K562 (cell line): ENCODE data around the gene TMC6. TPM values are rescaled to one million over a fixed set of nuclear protein-coding genes. Genes with fewer than 3 reads are reported as not detected.

ENCODE experiments used
- ATAC-seq: fragments of 200-7000 bp; cut with Tn5 transposase; 3 replicates; pipeline ENCODE4 v1.9.1; 2020; ENCODE audit warnings: moderate library complexity
- BruUV-seq: library from RNA; stranded (reverse); fragments of 400-500 nt; replicated peaks from 2 replicates; lab custom pipeline; 2021; lab: Mats Ljungman, UMichigan
- CTCF ChIA-PET: fragments of 300-600 bp; formaldehyde crosslinking; extraction: SDS; loops from one replicate; lab custom pipeline; 2021; ENCODE audit warnings: low intra/inter-chr PET ratio; lab: Yijun Ruan, JAX
- POLR2A ChIA-PET: fragments of 300-600, 350-650 bp; sonication (Branson Sonifier 250); formaldehyde crosslinking; extraction: SDS; loops from one replicate; lab custom pipeline; 2021; ENCODE audit warnings: antibody characterized with exemption, inconsistent platforms; lab: Yijun Ruan, JAX
- DNase-seq, 4 experiments: peaks; one replicate each; pipeline versions ENCODE4 v3.0.0 to v3.0.0-alpha.2; 2011 to 2018; ENCODE audit warnings: low spot score in 3 of 4, mixed read lengths in 3 of 4; ENCODE audit errors: extremely low read depth in 1 of 4
- FAIRE-seq: peaks from 2 replicates; lab custom pipeline; 2011; peaks lifted over from hg19 to GRCh38; lab: Jason Lieb, UNC
- H2AFZ ChIP-seq: 2 replicates; pipeline ENCODE4 v1.6.0; 2011; ENCODE audit warnings: low read depth, low read length, control low read depth, inconsistent platforms
- H3K27ac ChIP-seq: fragments of 200-600 bp; 3 replicates; pipeline ENCODE4 v1.8.0; 2011; ENCODE audit warnings: low read depth, mild to moderate bottlenecking, control low read depth, inconsistent platforms, low read length, moderate library complexity, mixed read lengths; ENCODE audit errors: extremely low read depth
- H3K27me3 ChIP-seq, 2 experiments: fragments of 300-600 bp in 1 of 2; 2 replicates in 1 of 2; 3 replicates in 1 of 2; pipeline versions ENCODE4 v1.6.0 to v1.8.0; 2011; ENCODE audit warnings: inconsistent platforms in 2 of 2, low read length in 2 of 2, mild to moderate bottlenecking in 1 of 2, mixed read lengths in 1 of 2, moderate library complexity in 1 of 2; ENCODE audit not compliant: control insufficient read depth in 2 of 2, insufficient read depth in 2 of 2
- H3K36me3 ChIP-seq: fragments of 300-600 bp; 3 replicates; pipeline ENCODE4 v1.8.0; 2011; ENCODE audit warnings: mild to moderate bottlenecking, low read length, inconsistent platforms; ENCODE audit not compliant: control insufficient read depth, insufficient read depth
- H3K4me1 ChIP-seq, 2 experiments: fragments of 200-600 bp in 1 of 2; replicated peaks in 1 of 2; 2 replicates in 1 of 2; 3 replicates in 1 of 2; pipeline versions ENCODE4 v1.5.1 to v1.8.0; 2011; ENCODE audit warnings: inconsistent platforms in 2 of 2, low read length in 2 of 2, mild to moderate bottlenecking in 1 of 2, mixed read lengths in 1 of 2, moderate library complexity in 1 of 2; ENCODE audit not compliant: control insufficient read depth in 2 of 2, insufficient read depth in 2 of 2
- H3K4me2 ChIP-seq: 2 replicates; pipeline ENCODE4 v1.6.1; 2011; ENCODE audit warnings: low read length, control low read depth, inconsistent platforms, mixed read lengths; ENCODE audit not compliant: insufficient read depth
- H3K4me3 ChIP-seq: fragments of 200-600 bp; sonication (generic), shearing (Covaris generic); 2 replicates; pipeline ENCODE4 v1.5.1; 2016; ENCODE audit warnings: control low read depth, inconsistent platforms
- H3K79me2 ChIP-seq: fragments of 200-600 bp; 3 replicates; pipeline ENCODE4 v1.8.0; 2011; ENCODE audit warnings: low read length, inconsistent platforms; ENCODE audit not compliant: control insufficient read depth, insufficient read depth
- H3K9ac ChIP-seq, 2 experiments: 2 replicates each; pipeline versions ENCODE4 v1.6.0 to v1.6.1; 2011; ENCODE audit warnings: low read depth in 2 of 2, low read length in 2 of 2, control low read depth in 1 of 2, inconsistent platforms in 1 of 2, mild to moderate bottlenecking in 1 of 2, mixed read lengths in 1 of 2; ENCODE audit not compliant: insufficient read depth in 1 of 2
- H3K9me1 ChIP-seq: one replicate; pipeline ENCODE4 v1.6.0; 2011; ENCODE audit warnings: inconsistent platforms, mild to moderate bottlenecking, low read length, moderate library complexity; ENCODE audit not compliant: control insufficient read depth, insufficient read depth
- H3K9me3 ChIP-seq: replicated peaks from 2 replicates; pipeline ENCODE4 v1.5.1; 2011; ENCODE audit warnings: low read depth, low read length, inconsistent platforms; ENCODE audit not compliant: control insufficient read depth, insufficient read depth
- H4K20me1 ChIP-seq: replicated peaks from 2 replicates; pipeline ENCODE4 v1.6.1; 2011; ENCODE audit warnings: low read length, inconsistent platforms, mixed read lengths; ENCODE audit not compliant: control insufficient read depth, insufficient read depth
- CEBPB ChIP-seq: fragments of 450-650 bp; IDR thresholded peaks from 2 replicates; pipeline ENCODE4 v1.6.1; 2016; ENCODE audit warnings: missing genetic modification characterization, missing compliant biosample characterization
- HMG20B ChIP-seq: fragments of 250-450 bp; sonication (Bioruptor Pico); IDR thresholded peaks from 2 replicates; pipeline ENCODE4 v1.5.0; 2021; ENCODE audit warnings: mild to moderate bottlenecking
- HNRNPK ChIP-seq: fragments of 200-400 bp; formaldehyde crosslinking; IDR thresholded peaks from one replicate; pipeline ENCODE4 v1.6.1; 2018; ENCODE audit warnings: mild to moderate bottlenecking, low read depth, low read length; ENCODE audit not compliant: poor library complexity, severe bottlenecking
- NBN ChIP-seq: fragments of 450-650 bp; IDR thresholded peaks from 2 replicates; pipeline ENCODE4 v1.6.1; 2016; ENCODE audit warnings: low read depth, mild to moderate bottlenecking
- NFIX ChIP-seq: fragments of 250-450 bp; sonication (Bioruptor Pico); IDR thresholded peaks from 2 replicates; pipeline ENCODE4 v1.4.0; 2020; ENCODE audit warnings: low read depth, mild to moderate bottlenecking, moderate library complexity
- ZNF398 ChIP-seq: fragments of 250-450 bp; sonication (Bioruptor Pico); IDR thresholded peaks from 2 replicates; pipeline ENCODE4 v1.8.0; 2021; ENCODE audit warnings: moderate library complexity, mild to moderate bottlenecking, inconsistent platforms
- ZNF57 ChIP-seq: fragments of 450-650 bp; formaldehyde crosslinking; IDR thresholded peaks from 2 replicates; pipeline ENCODE4 v1.4.0; 2020; ENCODE audit warnings: mild to moderate bottlenecking, moderate library complexity
- WGBS: fragments of 100-300 bp; shearing (Covaris generic); methylation state at CpG from one replicate; pipeline ENCODE4 v1.1.6; 2016; ENCODE audit warnings: low coverage, mixed read lengths; ENCODE audit not compliant: insufficient coverage; ENCODE audit errors: missing lambda C conversion rate; 5-methylcytosine and 5-hydroxymethylcytosine counted together
- in situ Hi-C: fragments of 300-500 bp; cut with MboI; formaldehyde crosslinking; loops from 4 replicates; pipeline ENCODE4 v1.15.0; 2018; ENCODE audit warnings: inconsistent platforms, mixed read lengths
- intact Hi-C: fragments of 100-400 bp; cut with micrococcal nuclease; formaldehyde crosslinking; loops from 2 replicates; pipeline ENCODE4 v1.14.2; 2022
- polyA plus RNA-seq, 8 experiments: library from polyadenylated mRNA; depleted of rRNA in 4 of 8; stranded (reverse) in 5 of 8; unstranded in 3 of 8; fragments of >200 nt; fragmentation: Nextera tagmentation in 2 of 8; fragmentation: Illumina TruSeq in 1 of 8; extraction: Ambion mirVana in 2 of 8; extraction: Trizol in 1 of 8; gene quantifications; 2 replicates each; pipeline versions ENCODE4 v1.2.1 to v1.2.3, GENCODE V29; 2011 to 2014; ENCODE audit warnings: inconsistent platforms in 1 of 8, missing spikeins in 1 of 8
- total RNA-seq, 7 experiments: library from RNA; depleted of rRNA in 6 of 7; stranded (reverse); fragments of >200 nt in 6 of 7; fragmentation: Illumina TruSeq in 2 of 7; extraction: Trizol in 2 of 7; gene quantifications; 2 replicates each; pipeline versions ENCODE4 v1.2.1 to v1.2.3, GENCODE V29; 2011 to 2021; ENCODE audit warnings: low replicate concordance in 1 of 7

The TMC6 gene
- total and polyA plus RNA-seq, 9 of the 15 experiments (the other 6 are each of a cell fraction or from before 2014, with no cell fraction given): 4.1 to 351 (median 66.9) TPM

- BruUV-seq: no TSS peak
- no peaks in the 10 kb centered on the region for H4K20me1 ChIP-seq
- no peak for FAIRE-seq
- DNase-seq: no peak
- H2AFZ ChIP-seq: no peak overlapping the region
- H3K36me3 ChIP-seq: peaks cover 35% of the 10 kb centered on the region
- in situ Hi-C loops: no loop called here
- 100% methylated on average over 1 of the region's 1 CpG for WGBS
- H3K4me2 ChIP-seq: no peak overlapping the region
- ChIA-PET CTCF (interaction anchor here (0.6 kb wide), 1 partner anchor 335 kb away, joined by 3 read pairs; no protein-coding TSS in a partner anchor), POLR2A (no interaction called here)
- no peaks in the 10 kb centered on the region for H3K9me1 ChIP-seq
- no peak overlapping the region for H3K9ac ChIP-seq
- ATAC-seq: no peak
- no peaks in the 10 kb centered on the region for H3K9me3 ChIP-seq
- peaks cover 4 to 13% of the 10 kb centered on the region in 2 experiments; a peak in 4 of 5 replicates for H3K4me1 ChIP-seq
- no peak overlapping the region for H3K4me3 ChIP-seq
- TF ChIP-seq ZNF57 (no peak), CEBPB (tag) (no peak), HMG20B (CRISPR knock-in tag) (no peak), NFIX (no peak), NBN (no peak), HNRNPK (no peak), ZNF398 (CRISPR knock-in tag) (no peak)
- H3K27ac ChIP-seq: no peak overlapping the region
- no peaks in the 10 kb centered on the region for H3K27me3 ChIP-seq
- no peaks in the 10 kb centered on the region for H3K79me2 ChIP-seq
- intact Hi-C loops: loop anchor here (5.0 kb wide), 1 partner anchor 99 kb away; the partner anchor contains the start of genes AFMID and TK1
These were observed 40.0 kb downstream of the TMC6 start for GRCh38 chr17:78088529-78088928.
